Measurements from ENCODE around the gene GAGE13.
"Not testable (repeated sequence)": the region's sequence is repeated elsewhere in the genome, so short reads cannot be mapped to it uniquely, and the experiment has no call there.

The GAGE13 gene

DNA sequence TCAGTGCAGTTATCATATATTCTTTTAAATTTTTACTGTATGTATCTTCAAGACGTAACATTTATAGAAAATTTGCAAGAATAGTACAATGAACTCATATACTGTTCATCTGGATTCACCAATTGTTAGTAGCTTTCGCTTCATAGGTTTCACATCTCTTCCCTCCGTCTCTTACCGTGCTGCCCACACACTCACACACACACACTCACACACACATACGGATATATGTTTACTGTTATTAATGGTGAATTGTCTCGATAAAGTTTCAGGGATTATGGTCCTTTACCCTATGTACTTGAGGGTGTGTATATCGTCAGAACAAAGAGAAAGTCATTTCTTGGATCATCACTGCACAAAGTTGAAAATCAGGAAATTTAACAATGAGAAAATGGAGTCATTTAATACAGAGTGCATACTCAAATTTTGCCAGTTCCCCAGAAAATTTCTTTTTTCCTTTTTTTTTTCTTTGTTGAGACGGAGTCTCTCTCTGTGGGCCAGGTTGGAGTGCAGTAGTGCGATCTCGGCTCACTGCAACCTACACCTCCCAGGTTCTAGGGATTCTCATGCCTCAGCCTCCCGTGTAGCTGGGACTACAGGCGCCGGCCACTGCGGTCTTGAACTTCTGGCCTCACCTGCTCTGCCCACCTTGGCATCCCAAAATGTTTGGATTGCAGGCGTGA lies 13.3 kb downstream of the GAGE13 start:
- H3K4me2 ChIP-seq, H3K4me1 ChIP-seq, H3K27me3 ChIP-seq, H3K9ac ChIP-seq, H4K20me1 ChIP-seq, H3K36me3 ChIP-seq, H3K27ac ChIP-seq, H3K9me3 ChIP-seq, H3K4me3 ChIP-seq: not testable (repeated sequence)

DNA sequence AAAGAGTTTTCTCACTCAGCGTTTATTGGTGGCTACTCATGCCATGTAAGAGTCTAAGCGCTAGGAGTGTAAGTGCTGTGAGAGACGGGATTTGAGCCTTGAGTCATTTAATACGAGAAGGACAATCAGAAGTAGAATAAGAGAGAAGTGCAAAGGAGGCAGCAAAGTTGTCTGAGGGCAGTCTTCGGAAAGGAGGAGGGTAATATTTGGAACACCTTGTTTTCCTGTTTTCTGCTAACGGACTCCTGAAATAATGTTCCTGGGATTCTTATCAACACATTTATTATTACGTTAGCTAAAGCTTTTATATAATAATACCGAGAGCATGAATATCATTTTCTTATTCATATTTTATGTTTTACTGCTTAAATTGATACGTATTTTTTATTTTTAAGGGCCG lies 14.0 kb downstream of the GAGE13 start:
- H3K27ac ChIP-seq, H3K9ac ChIP-seq, H3K36me3 ChIP-seq, H3K27me3 ChIP-seq, H3K4me2 ChIP-seq, H3K9me3 ChIP-seq, H3K4me1 ChIP-seq, H3K4me3 ChIP-seq, H4K20me1 ChIP-seq: not testable (repeated sequence)

GRCh38 chrX:49346150-49346549 lies 14.8 kb downstream of the GAGE13 start:
- not testable (repeated sequence) for H3K4me3 ChIP-seq, H3K4me2 ChIP-seq, H3K36me3 ChIP-seq, H4K20me1 ChIP-seq, H3K27me3 ChIP-seq, H3K4me1 ChIP-seq, H3K27ac ChIP-seq, H3K9me3 ChIP-seq, H3K9ac ChIP-seq
